Measurements from ENCODE around the gene RIT2. TPM values are rescaled to one million over a fixed set of nuclear protein-coding genes. Genes with fewer than 3 reads are reported as not detected.

Gene RIT2
- total RNA-seq, 3 donors from 2014 or later (not counting 1 experiment from before 2014, with no cell fraction given), result not detected

- ATAC-seq (no peak), DNase-seq (no peak)
- H3K4me1 ChIP-seq (ENCODE audit: control insufficient read depth, insufficient read depth, low read length), result no peaks in the 10 kb centered on the region
- no peak overlapping the region for H3K4me3 ChIP-seq (ENCODE audit: low read length)
- Mint-ChIP-seq H3K9me3 (peaks cover 10 to 12% of the 10 kb centered on the region in 2 donors), H3K27ac (no peak overlapping the region), H3K4me3 (no peak overlapping the region), H3K36me3 (no peaks in the 10 kb centered on the region), H3K27me3 (ENCODE audit: low read depth in 2 of 2) (no peaks in the 10 kb centered on the region), H3K4me1 (no peaks in the 10 kb centered on the region)
- TF ChIP-seq CTCF (IDR thresholded peaks at IDR 0.05), result no peak
- H3K36me3 ChIP-seq (ENCODE audit: control insufficient read depth, insufficient read depth, low read length), result no peaks in the 10 kb centered on the region
- H3K27ac ChIP-seq (ENCODE audit: low read length), result no peak overlapping the region
- intact Hi-C loops (cut with micrococcal nuclease), result loop anchor here (10.0 kb wide), 1 partner anchor 94 kb away; no protein-coding TSS in a partner anchor
- no peaks in the 10 kb centered on the region for H3K9me3 ChIP-seq (ENCODE audit: control insufficient read depth, insufficient read depth, low read length)
- no peaks in the 10 kb centered on the region for H3K27me3 ChIP-seq (ENCODE audit: control insufficient read depth, insufficient read depth, low read length)
- WGBS (ENCODE audit: insufficient coverage), result 67% methylated on average over 3 of the region's 3 CpGs
Observed at GRCh38 chr18:43049021-43049420, 66.5 kb downstream of the RIT2 start.

GRCh38 chr18:43046322-43046721, 69.2 kb downstream of the RIT2 start:
- Mint-ChIP-seq H3K4me3 (no peak overlapping the region), H3K27ac (no peak overlapping the region), H3K4me1 (no peaks in the 10 kb centered on the region), H3K9me3 (peaks cover 3 to 8% of the 10 kb centered on the region in 2 donors), H3K36me3 (no peaks in the 10 kb centered on the region), H3K27me3 (ENCODE audit: low read depth in 2 of 2) (no peaks in the 10 kb centered on the region)
- WGBS (ENCODE audit: insufficient coverage), result 89% methylated on average over 1 of the region's 2 CpGs
- Histone ChIP-seq H3K9me3 (ENCODE audit: control insufficient read depth, insufficient read depth, low read length) (peaks cover 2% of the 10 kb centered on the region), H3K27me3 (ENCODE audit: control insufficient read depth, insufficient read depth, low read length) (no peaks in the 10 kb centered on the region), H3K36me3 (ENCODE audit: control insufficient read depth, insufficient read depth, low read length) (no peaks in the 10 kb centered on the region), H3K4me1 (ENCODE audit: control insufficient read depth, insufficient read depth, low read length) (no peaks in the 10 kb centered on the region), H3K27ac (ENCODE audit: low read length) (no peak overlapping the region), H3K4me3 (ENCODE audit: low read length) (no peak overlapping the region)
- ATAC-seq, result no peak
- no peak for DNase-seq
- intact Hi-C loops (cut with micrococcal nuclease), result loop anchor here (10.0 kb wide), 1 partner anchor 92 kb away; no protein-coding TSS in a partner anchor
- no peak for TF ChIP-seq CTCF (IDR thresholded peaks at IDR 0.05)

GRCh38 chr18:43043626-43044025, 71.9 kb downstream of the RIT2 start:
- Histone ChIP-seq H3K27ac (ENCODE audit: low read length) (no peak overlapping the region), H3K27me3 (ENCODE audit: control insufficient read depth, insufficient read depth, low read length) (no peaks in the 10 kb centered on the region), H3K4me1 (ENCODE audit: control insufficient read depth, insufficient read depth, low read length) (no peaks in the 10 kb centered on the region), H3K9me3 (ENCODE audit: control insufficient read depth, insufficient read depth, low read length) (peaks cover 2% of the 10 kb centered on the region), H3K36me3 (ENCODE audit: control insufficient read depth, insufficient read depth, low read length) (no peaks in the 10 kb centered on the region), H3K4me3 (ENCODE audit: low read length) (no peak overlapping the region)
- no peak for ATAC-seq
- H3K27ac Mint-ChIP-seq, result no peak overlapping the region
- 82% methylated on average over 2 of the region's 4 CpGs for WGBS (ENCODE audit: insufficient coverage)
- H3K4me1 Mint-ChIP-seq, result no peaks in the 10 kb centered on the region
- intact Hi-C loops (cut with micrococcal nuclease), result loop anchor here (10.0 kb wide), 1 partner anchor 89 kb away; no protein-coding TSS in a partner anchor
- no peaks in the 10 kb centered on the region for H3K27me3 Mint-ChIP-seq (ENCODE audit: low read depth in 2 of 2)
- H3K4me3 Mint-ChIP-seq, result no peak overlapping the region
- H3K9me3 Mint-ChIP-seq, result peaks cover 5 to 8% of the 10 kb centered on the region in 2 donors
- DNase-seq, result no peak
- peaks cover 12% of the 10 kb centered on the region for H3K36me3 Mint-ChIP-seq
- TF ChIP-seq CTCF (IDR thresholded peaks at IDR 0.05), result no peak

- Histone ChIP-seq H3K4me3 (ENCODE audit: low read length) (no peak overlapping the region), H3K4me1 (ENCODE audit: control insufficient read depth, insufficient read depth, low read length) (no peaks in the 10 kb centered on the region), H3K27me3 (ENCODE audit: control insufficient read depth, insufficient read depth, low read length) (no peaks in the 10 kb centered on the region), H3K36me3 (ENCODE audit: control insufficient read depth, insufficient read depth, low read length) (no peaks in the 10 kb centered on the region), H3K9me3 (ENCODE audit: control insufficient read depth, insufficient read depth, low read length) (peaks cover 2% of the 10 kb centered on the region), H3K27ac (ENCODE audit: low read length) (no peak overlapping the region)
- no peaks in the 10 kb centered on the region for H3K27me3 Mint-ChIP-seq (ENCODE audit: low read depth in 2 of 2)
- peaks cover 5 to 7% of the 10 kb centered on the region in 2 donors for H3K9me3 Mint-ChIP-seq
- 75% methylated on average over 2 of the region's 2 CpGs for WGBS (ENCODE audit: insufficient coverage)
- ATAC-seq (no peak), DNase-seq (no peak)
- intact Hi-C loops (cut with micrococcal nuclease), result loop anchor here (10.0 kb wide), 1 partner anchor 85 kb away; no protein-coding TSS in a partner anchor
- TF ChIP-seq CTCF (IDR thresholded peaks at IDR 0.05), result no peak
- no peaks in the 10 kb centered on the region for H3K4me1 Mint-ChIP-seq
- H3K36me3 Mint-ChIP-seq, result peaks cover 12% of the 10 kb centered on the region
- no peak overlapping the region for H3K27ac Mint-ChIP-seq
- no peak overlapping the region for H3K4me3 Mint-ChIP-seq
Observed at GRCh38 chr18:43040281-43040680, 75.2 kb downstream of the RIT2 start.

All from natural killer cell (primary cell).